NB4 (cell line): ENCODE results near the gene TRIM25.

Source experiments
- DNase-seq: peaks from one replicate; pipeline ENCODE4 v3.0.0; 2010; ENCODE audit warnings: low read depth
- H3K4me3 ChIP-seq: one replicate; pipeline ENCODE4 v1.5.1; 2011; ENCODE audit warnings: mild to moderate bottlenecking, low read depth, low read length, moderate library complexity
- MYC ChIP-seq: IDR thresholded peaks from 2 replicates; pipeline ENCODE4 v1.6.1; 2011; ENCODE audit warnings: low read depth, low read length
- POLR2A ChIP-seq: IDR thresholded peaks from 2 replicates; pipeline ENCODE4 v1.6.1; 2011; ENCODE audit warnings: mild to moderate bottlenecking; ENCODE audit not compliant: insufficient read length; ENCODE audit errors: extremely low read depth
- TF ChIP-seq, protein P1 (sequence below): IDR thresholded peaks from one replicate; pipeline ENCODE4 v1.5.1; 2012; ENCODE audit warnings: low read depth, low read length
- TF ChIP-seq, protein P2 (sequence below): IDR thresholded peaks from 2 replicates; pipeline ENCODE4 v1.6.1; 2011; ENCODE audit warnings: low read depth, low read length

TRIM25 gene

DNA sequence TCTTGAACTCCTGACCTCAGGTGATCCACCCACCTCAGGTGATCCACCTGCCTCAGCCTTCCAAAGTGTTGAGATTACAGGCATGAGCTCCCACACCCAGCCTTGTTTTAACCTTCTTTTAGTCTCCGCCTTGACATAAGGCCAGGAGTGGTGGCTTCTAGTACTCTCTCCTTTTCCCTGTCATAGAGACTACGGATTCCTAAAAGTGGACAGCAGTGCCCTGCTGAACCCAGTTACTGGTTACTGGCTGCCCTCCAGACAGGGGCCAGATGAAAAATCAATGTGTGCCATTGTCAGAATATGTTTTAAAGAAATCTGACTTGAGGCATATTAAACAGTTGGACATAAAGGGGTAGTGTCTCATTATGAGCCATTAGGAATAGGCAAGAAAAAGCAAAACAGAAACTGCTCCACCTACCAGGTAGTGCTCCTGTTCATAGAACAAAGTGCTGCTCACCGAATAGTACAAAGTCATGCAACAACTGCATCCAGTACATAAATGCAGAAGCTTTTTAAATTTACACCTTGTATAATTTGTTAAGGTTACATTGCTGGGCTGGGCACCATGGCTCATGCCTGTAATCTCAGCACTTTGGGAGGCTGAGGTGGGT lies 32.1 kb downstream of the TRIM25 start:
- DNase-seq: no peak
- no peak overlapping the region for H3K4me3 ChIP-seq
- TF ChIP-seq MYC (no peak), POLR2A (no peak)
- TF ChIP-seq, protein P1, sequence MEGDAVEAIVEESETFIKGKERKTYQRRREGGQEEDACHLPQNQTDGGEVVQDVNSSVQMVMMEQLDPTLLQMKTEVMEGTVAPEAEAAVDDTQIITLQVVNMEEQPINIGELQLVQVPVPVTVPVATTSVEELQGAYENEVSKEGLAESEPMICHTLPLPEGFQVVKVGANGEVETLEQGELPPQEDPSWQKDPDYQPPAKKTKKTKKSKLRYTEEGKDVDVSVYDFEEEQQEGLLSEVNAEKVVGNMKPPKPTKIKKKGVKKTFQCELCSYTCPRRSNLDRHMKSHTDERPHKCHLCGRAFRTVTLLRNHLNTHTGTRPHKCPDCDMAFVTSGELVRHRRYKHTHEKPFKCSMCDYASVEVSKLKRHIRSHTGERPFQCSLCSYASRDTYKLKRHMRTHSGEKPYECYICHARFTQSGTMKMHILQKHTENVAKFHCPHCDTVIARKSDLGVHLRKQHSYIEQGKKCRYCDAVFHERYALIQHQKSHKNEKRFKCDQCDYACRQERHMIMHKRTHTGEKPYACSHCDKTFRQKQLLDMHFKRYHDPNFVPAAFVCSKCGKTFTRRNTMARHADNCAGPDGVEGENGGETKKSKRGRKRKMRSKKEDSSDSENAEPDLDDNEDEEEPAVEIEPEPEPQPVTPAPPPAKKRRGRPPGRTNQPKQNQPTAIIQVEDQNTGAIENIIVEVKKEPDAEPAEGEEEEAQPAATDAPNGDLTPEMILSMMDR: no peak
- TF ChIP-seq, protein P2, sequence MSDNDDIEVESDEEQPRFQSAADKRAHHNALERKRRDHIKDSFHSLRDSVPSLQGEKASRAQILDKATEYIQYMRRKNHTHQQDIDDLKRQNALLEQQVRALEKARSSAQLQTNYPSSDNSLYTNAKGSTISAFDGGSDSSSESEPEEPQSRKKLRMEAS: no peak

DNA sequence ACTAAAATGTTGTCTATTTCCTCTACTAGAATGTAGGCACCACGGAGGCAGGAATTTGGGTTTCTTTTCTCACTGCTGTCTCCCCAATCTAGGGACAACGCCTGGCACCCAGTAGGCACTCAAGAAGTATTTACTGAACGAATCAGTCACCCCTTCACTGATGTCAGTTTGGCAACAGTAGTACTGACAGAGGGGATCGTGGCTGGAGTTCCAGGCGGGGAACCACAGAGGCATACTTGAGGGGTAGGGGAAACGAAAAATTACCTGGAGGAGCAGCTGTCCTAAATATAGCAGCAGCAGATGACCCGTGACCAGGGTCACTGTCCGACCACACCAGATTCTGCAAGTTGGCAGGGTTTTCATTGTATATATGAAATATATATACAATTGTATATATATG lies 33.3 kb downstream of the TRIM25 start:
- no peak for DNase-seq
- no peak for TF ChIP-seq MYC
- TF ChIP-seq POLR2A: no peak
- TF ChIP-seq, protein P2: no peak
- TF ChIP-seq, protein P1: no peak
- H3K4me3 ChIP-seq: no peak overlapping the region

DNA sequence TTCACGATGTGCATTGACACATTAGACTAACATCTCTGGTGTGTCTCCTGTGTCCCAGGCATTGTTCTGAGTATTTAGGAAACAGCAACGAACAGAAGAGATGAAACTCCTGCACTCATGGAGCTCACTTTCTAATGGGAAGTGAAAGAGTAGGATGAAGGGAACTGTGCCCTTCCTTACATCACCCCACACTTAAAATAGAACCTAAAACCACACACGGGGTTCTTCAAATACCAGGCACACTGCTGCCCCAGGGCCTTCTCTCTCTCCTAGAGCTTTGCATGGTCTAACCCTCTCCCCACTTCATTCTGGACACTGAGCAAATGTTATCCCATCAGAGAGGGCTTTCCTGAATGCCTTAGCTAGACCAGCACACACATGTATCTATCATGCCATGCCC lies 33.7 kb downstream of the TRIM25 start:
- H3K4me3 ChIP-seq: no peak overlapping the region
- TF ChIP-seq, protein P2: no peak
- no peak for TF ChIP-seq MYC
- TF ChIP-seq, protein P1: no peak
- peak; percentile 26 for DNase-seq

DNA sequence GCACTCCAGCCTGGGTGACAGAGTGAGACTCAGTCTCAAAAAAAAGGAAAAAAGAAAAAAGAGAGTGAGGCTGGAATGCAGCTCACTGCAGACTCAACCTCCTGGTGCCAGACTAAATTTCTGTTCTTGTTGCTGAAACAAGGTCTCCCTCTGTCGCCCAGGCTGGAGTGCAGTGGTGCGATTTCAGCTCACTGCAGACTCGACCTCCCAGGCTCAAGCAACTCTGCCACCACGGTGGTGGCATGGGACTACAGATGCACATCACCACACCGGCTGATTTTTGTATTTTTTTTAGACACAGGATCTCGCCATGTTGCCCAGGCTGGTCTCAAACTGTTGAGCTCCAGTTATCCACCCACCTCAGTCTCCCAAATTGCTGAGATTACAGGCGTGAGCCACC lies 34.6 kb downstream of the TRIM25 start:
- DNase-seq: no peak
- TF ChIP-seq, protein P1: no peak
- no peak for TF ChIP-seq MYC
- TF ChIP-seq, protein P2: no peak
- TF ChIP-seq POLR2A: no peak
- no peak overlapping the region for H3K4me3 ChIP-seq

DNA sequence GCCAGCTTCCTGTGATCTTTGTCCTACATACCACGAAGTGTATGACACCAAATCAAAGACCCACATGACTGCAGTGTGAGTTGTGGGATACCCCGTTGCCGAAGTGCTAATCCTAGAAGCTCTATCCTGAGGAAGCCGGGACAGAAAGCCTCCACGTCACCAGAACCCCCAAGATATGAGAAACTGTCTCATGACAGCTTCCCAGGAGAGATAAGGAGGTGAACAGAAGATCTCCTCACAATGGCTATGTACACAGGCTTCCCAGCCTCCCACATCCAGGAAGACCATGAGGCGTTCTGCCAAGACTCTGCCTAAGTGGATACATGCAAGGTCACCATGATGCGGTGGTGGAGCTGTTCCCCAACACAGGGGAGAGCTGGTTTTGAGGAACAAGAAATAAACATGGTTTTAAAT lies 37.1 kb downstream of the TRIM25 start:
- no peak for DNase-seq
- H3K4me3 ChIP-seq: no peak overlapping the region
- TF ChIP-seq, protein P1: no peak
- TF ChIP-seq, protein P2: no peak
- TF ChIP-seq MYC (no peak), POLR2A (no peak)
